HG02943 (cell line): Measurements from ENCODE around the gene HUNK.
"Not testable (repeated sequence)": the region's sequence is repeated elsewhere in the genome, so short reads cannot be mapped to it uniquely, and the experiment has no call there.

Experiments
- ATAC-seq: cut with Tn5 transposase; IDR thresholded peaks from one replicate; pipeline ENCODE4 v1.9.1; 2021; ENCODE audit warnings: mild to moderate bottlenecking, low read depth, moderate library complexity; ENCODE audit not compliant: unreplicated experiment

Gene HUNK

DNA sequence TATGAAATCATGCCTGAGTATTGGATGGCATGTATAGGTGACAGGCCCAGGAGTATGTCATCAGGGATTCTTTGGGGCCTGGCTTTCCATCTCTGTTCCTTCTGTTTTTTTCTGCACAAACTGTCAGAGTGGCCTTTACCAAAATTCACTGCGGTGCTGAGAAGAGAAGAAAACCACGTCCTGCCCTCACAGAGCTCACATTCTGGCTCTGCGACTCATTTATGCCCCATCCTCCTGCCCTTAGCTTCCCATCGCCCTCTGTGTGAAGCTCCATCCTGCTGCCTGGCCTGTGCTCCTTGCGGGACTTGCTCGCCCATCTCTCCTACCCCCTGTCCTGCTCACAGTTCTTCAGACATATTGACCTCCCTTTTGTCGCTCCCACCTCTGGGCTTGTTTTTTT lies 73.4 kb downstream of the HUNK start:
- ATAC-seq = no peak

DNA sequence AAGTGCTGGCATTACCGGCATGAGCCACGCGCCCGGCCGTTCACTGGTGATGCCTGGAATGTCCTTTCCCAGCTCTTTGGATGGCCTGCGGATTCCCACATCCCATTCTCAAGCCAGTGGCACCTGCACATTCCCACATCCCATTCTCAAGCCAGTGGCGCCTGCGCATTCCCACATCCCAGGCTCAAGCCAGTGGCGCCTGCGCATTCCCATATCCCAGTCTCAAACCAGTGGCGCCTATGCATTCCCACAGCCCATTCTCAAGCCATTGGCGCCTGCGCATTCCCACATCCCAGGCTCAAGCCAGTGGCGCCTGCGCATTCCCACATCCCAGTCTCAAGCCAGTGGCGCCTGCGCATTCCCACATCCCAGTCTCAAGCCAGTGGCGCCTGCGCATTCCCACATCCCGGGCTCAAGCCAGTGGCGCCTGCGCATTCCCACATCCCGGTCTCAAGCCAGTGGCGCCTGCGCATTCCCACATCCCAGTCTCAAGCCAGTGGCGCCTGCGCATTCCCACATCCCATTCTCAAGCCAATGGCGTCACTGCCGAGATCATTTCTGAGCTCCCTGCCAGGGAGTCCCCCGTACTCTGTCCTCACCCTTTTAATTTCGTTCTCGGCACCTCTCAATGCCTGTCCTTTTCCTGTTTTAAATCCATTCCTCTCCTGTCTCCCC lies 74.2 kb downstream of the HUNK start:
- ATAC-seq = not testable (repeated sequence)

- ATAC-seq = no peak
Measured at GRCh38 chr21:31948676-31949075, 75.9 kb downstream of the HUNK start.

- ATAC-seq = no peak
Measured at GRCh38 chr21:31952828-31953227, 80.0 kb downstream of the HUNK start.

- no peak for ATAC-seq
Measured at GRCh38 chr21:31957631-31958030, 84.8 kb downstream of the HUNK start.

GRCh38 chr21:31959881-31960280 lies 87.1 kb downstream of the HUNK start:
- no peak for ATAC-seq

- ATAC-seq = no peak
Measured at GRCh38 chr21:31961027-31961426, 88.2 kb downstream of the HUNK start.

GRCh38 chr21:31961704-31962103 lies 88.9 kb downstream of the HUNK start:
- ATAC-seq = no peak

- ATAC-seq = no peak
Measured at GRCh38 chr21:31964692-31965091, 91.9 kb downstream of the HUNK start.

DNA sequence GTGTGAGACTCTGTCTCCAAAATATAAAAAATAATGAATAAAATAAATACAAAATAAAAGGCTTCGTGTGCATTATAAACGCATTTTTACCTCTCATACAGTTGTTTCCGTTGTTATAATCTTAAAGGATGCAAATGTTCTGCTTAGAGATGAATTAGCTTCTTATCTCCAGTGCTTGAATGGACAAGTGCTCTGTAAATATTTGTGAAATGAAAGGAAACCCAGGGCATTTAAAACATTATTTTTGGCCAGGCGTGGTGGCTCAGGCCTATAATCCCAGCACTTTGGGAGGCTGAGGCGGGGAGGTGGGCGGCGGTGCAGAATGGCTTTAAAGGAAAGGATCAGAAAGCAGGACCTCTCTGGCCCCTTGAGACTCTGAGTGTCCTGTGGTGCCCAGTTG lies 94.5 kb downstream of the HUNK start:
- no peak for ATAC-seq

- ATAC-seq = no peak
Measured at GRCh38 chr21:31972622-31973021, 99.8 kb downstream of the HUNK start.

DNA sequence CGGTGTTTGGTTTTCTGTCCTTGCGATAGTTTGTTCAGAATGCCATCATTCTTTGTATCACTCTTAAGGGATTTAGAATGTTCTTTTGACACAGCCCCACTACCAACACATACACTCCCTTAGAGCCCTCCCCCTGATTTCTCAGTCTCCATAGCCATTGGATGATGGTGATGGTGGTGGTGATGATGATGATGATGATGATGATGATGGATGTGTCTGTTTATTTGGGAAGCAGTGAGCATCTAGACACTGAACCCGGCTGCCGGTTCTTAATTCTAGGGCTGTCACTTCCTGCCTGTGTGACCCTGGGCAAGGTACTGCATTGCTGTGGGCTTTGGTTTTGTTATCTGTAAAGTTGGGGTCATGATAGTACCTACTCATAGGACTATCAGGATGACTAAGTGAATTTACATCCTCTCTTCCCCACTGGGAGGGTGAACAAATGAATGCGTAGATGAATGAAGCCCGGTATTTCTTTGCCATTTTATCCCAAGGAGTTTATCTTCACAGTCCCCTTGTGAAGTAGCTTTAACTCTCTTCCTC lies 100.7 kb downstream of the HUNK start:
- no peak for ATAC-seq

DNA sequence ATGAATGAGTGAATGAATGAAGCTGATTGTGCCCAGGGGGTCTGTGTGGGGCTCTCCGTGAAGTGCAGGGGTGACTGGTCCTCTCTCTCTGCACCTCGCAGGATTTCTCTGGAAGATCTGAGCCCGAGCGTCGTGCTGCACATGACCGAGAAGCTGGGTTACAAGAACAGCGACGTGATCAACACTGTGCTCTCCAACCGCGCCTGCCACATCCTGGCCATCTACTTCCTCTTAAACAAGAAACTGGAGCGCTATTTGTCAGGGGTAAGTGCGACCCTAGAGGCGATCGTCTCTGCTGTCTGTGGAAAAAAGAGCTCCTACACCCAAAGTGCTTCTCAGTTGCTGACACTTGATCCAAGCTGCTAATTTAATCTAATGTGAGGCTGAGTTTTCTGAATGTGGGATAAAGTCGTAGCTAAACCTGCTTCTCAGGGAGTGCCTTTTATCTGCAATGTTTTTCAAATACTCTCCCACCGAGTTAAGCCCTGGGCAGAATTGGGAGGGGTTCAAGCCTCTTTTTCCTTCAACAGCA lies 101.7 kb downstream of the HUNK start:
- ATAC-seq = no peak

DNA sequence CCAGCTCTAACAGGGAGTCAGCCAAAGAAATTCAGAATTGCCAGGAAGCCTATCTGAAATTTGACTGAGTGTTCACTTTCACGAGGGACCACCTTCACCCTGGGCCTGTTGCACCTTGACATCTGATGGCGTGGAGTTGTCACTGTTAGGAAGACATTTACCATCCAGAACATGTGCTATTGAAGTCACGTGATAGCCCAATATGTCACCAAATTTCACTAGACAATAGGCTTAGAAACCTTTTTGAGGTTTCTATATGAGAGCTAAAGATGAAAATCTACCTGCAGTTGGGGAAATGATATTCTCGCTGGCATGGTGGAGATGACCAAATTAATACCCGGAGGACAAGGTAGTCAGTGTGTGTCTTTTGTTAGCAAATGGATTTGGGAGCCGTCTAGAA lies 102.7 kb downstream of the HUNK start:
- ATAC-seq = no peak

- ATAC-seq = no peak
Measured at GRCh38 chr21:31977816-31978215, 105.0 kb downstream of the HUNK start.

DNA sequence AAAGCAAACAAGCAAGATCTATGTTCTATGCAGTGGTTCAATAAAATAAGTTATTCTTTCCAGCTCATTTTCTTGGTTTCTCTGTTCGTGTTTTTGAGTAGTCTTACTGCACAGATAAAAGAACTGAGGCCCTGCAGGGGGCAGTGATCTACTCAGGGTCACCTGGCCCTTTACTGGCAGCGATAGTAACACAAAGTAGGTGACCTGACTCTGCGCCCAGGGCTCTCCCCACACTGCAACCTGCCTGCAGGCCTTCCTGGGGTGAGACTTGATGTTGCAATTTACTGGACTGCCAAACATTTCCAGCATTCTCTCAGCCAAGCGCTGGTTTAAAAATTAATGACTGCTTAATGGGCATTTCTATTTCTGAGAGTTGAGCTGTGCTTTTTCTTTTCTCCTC lies 110.3 kb downstream of the HUNK start:
- ATAC-seq = no peak

DNA sequence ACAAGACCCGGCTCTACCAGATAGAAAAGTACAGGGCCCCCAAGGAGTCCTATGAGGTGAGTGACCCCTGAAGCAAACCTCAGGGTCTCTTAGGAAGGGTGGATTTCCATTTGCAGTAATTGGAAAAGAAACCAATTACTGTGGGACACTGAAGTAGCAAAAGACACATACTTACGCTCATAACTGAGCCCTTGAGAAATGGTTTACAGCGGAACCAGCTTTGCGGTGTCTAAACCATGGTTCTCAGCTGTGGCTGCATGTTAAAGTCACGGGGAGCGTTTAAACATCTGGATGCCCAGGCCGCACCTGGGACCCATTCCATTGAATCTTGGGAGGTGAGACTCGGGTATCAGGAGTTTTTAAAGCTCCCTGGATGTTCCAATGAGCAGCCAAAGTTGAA lies 110.7 kb downstream of the HUNK start:
- ATAC-seq = no peak

GRCh38 chr21:31985398-31985797 lies 112.6 kb downstream of the HUNK start:
- no peak for ATAC-seq

- no peak for ATAC-seq
Measured at GRCh38 chr21:31986035-31986856, 113.4 kb downstream of the HUNK start.

- no peak for ATAC-seq
Measured at GRCh38 chr21:31987696-31988095, 114.9 kb downstream of the HUNK start.

- no peak for ATAC-seq
Measured at GRCh38 chr21:31988492-31989290, 115.9 kb downstream of the HUNK start.
